BE2C (cell line): ENCODE measurements around the gene EIF4G3.

Experiments
- DNase-seq: peaks from one replicate; pipeline ENCODE4 v3.0.0-alpha.2; 2020
- H3K27me3 ChIP-seq: fragments of 250-450 bp; sonication (Bioruptor Pico); 2 replicates; pipeline ENCODE4 v1.5.1; 2020; ENCODE audit warnings: mild to moderate bottlenecking
- H3K36me3 ChIP-seq: fragments of 250-450 bp; sonication (Bioruptor Pico); 2 replicates; pipeline ENCODE4 v1.5.1; 2020; ENCODE audit warnings: mild to moderate bottlenecking
- H3K4me1 ChIP-seq: fragments of 250-450 bp; sonication (Bioruptor Pico); 2 replicates; pipeline ENCODE4 v1.5.1; 2020
- H3K4me3 ChIP-seq: 2 replicates; pipeline ENCODE4 v1.5.1; 2011; ENCODE audit warnings: low read depth, low read length
- H3K9me3 ChIP-seq: fragments of 250-450 bp; sonication (Bioruptor Pico); 2 replicates; pipeline ENCODE4 v1.5.1; 2020
- TF ChIP-seq, protein P1 (sequence below): IDR thresholded peaks from 2 replicates; pipeline ENCODE4 v1.5.1; 2012; ENCODE audit warnings: mild to moderate bottlenecking, low read depth, low read length

EIF4G3 gene

DNA sequence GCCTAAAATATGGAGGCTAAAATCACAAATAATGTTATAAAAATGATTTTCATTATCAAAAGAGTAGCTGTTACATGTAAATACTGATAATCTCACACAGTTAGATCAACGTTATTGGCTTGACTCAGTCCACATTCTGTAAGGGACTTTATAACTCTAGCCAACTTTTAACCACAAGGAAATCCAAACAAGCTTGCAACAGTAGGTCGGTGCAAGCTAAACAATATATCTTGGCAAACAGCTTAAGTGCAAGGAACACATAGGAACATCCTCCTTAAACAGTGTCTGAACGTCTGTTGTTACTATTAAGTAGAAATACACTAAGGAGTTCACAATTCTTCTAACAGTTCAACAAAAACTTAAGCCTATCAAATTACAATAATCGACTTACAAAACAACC lies 126.7 kb downstream of the EIF4G3 start:
- TF ChIP-seq, protein P1, sequence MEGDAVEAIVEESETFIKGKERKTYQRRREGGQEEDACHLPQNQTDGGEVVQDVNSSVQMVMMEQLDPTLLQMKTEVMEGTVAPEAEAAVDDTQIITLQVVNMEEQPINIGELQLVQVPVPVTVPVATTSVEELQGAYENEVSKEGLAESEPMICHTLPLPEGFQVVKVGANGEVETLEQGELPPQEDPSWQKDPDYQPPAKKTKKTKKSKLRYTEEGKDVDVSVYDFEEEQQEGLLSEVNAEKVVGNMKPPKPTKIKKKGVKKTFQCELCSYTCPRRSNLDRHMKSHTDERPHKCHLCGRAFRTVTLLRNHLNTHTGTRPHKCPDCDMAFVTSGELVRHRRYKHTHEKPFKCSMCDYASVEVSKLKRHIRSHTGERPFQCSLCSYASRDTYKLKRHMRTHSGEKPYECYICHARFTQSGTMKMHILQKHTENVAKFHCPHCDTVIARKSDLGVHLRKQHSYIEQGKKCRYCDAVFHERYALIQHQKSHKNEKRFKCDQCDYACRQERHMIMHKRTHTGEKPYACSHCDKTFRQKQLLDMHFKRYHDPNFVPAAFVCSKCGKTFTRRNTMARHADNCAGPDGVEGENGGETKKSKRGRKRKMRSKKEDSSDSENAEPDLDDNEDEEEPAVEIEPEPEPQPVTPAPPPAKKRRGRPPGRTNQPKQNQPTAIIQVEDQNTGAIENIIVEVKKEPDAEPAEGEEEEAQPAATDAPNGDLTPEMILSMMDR, result no peak
- peaks cover 3% of the 10 kb centered on the region; the same call in 1 of the 2 replicates for H3K4me1 ChIP-seq
- no peak for DNase-seq
- H3K36me3 ChIP-seq, result no peaks in the 10 kb centered on the region; the same call in 1 of the 2 replicates
- no peak overlapping the region for H3K4me3 ChIP-seq
- no peaks in the 10 kb centered on the region for H3K27me3 ChIP-seq
- no peaks in the 10 kb centered on the region for H3K9me3 ChIP-seq

DNA sequence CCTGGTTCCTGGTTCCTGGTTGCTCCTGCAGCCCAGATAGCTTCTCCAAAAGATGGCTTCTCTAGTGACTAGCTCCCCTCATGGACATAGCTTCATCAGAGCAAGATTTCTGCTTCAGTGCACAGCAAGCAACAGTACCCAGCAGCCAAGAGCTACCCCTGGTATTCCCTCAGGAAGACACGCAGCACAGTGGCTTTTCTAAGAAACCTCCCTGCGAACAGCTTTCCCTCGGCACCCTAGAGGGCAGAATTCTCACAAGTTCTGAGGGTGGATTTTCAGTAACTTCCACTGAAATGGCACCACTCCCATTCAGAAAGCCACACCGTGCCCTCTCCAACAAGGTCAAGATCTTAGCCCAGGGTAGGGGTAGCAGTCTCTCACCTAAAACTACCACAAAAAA lies 128.2 kb downstream of the EIF4G3 start:
- H3K36me3 ChIP-seq, result no peaks in the 10 kb centered on the region; the same call in 1 of the 2 replicates
- no peaks in the 10 kb centered on the region for H3K27me3 ChIP-seq
- H3K4me1 ChIP-seq, result peaks cover 3% of the 10 kb centered on the region; the same call in 1 of the 2 replicates
- DNase-seq, result no peak
- H3K4me3 ChIP-seq, result no peak overlapping the region
- no peaks in the 10 kb centered on the region for H3K9me3 ChIP-seq
- TF ChIP-seq, protein P1, result no peak

DNA sequence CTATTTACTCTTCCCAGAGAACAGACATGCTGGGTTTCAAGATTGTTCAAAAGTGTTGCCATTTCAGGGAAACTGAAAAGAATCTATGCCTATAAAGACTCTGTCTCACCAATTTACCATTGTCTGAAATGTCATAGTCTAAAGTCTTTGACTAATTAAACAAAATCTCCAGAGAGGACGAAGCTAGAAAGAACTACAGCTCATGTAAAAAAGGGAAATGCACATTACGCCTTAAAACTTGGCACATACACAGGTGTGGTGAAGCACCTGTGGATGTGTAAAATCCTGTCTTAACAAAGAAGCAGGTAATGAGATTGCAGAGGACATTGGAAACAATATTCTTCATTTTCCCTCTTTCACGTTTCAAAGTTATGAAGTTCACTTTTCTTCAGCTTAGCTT lies 130.6 kb downstream of the EIF4G3 start:
- Histone ChIP-seq H3K9me3 (no peaks in the 10 kb centered on the region), H3K4me1 (peaks cover 3% of the 10 kb centered on the region; the same call in 1 of the 2 replicates), H3K4me3 (no peak overlapping the region), H3K27me3 (no peaks in the 10 kb centered on the region), H3K36me3 (no peaks in the 10 kb centered on the region; the same call in 1 of the 2 replicates)
- TF ChIP-seq, protein P1, result no peak
- no peak for DNase-seq

DNA sequence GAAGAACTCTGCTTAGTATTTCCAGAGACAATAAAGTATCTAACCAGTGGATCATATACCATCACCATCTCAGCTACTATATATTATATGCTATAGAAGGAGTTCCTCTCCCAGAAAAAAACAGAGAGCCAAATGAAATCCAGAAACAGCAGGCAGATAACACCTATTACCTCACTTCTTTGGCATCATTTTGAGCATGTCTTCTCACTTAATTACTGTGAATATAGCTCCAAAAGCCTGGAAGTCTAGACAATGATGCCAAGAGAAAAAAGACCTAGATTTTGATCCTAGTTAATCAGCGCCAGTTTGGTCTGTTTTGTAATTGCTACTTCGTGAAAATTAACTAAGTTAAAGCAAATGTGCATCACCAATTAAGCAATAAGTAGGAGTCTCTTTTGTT lies 131.3 kb downstream of the EIF4G3 start:
- Histone ChIP-seq H3K9me3 (no peaks in the 10 kb centered on the region), H3K36me3 (no peaks in the 10 kb centered on the region), H3K27me3 (no peaks in the 10 kb centered on the region), H3K4me3 (no peak overlapping the region), H3K4me1 (peaks cover 3% of the 10 kb centered on the region; the same call in 1 of the 2 replicates)
- TF ChIP-seq, protein P1, result no peak
- no peak for DNase-seq

DNA sequence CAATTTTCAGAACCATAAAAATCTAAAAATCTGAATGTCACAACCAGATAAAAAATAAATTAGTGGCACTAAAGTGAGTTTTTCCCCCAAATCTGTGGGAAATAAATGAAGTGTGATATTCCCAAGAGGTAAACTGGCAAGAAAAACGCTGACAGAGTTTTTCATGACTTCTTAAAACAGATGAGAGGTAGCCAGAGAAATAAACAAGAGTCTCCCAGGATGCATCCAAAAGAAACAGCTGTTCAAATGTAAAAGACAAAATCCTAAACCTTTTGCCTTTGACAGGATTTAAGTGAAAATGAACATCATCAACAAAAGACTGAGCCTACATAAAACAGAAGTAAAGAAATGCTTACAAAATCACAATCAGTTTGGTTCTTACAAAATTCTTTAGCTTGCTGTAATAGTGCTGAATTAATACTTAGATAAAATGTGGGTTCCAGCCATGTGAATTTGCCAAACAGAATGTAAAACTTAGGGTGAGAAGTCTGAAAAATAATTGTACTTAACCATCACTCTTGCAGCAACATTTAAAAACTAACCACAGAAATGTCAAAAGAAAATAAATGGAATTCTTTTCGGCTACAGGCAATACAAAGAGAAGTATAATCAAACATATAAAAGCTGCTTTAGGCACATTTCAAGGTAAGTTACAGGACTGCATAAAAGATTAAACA lies 133.6 kb downstream of the EIF4G3 start:
- no peaks in the 10 kb centered on the region for H3K27me3 ChIP-seq

DNA sequence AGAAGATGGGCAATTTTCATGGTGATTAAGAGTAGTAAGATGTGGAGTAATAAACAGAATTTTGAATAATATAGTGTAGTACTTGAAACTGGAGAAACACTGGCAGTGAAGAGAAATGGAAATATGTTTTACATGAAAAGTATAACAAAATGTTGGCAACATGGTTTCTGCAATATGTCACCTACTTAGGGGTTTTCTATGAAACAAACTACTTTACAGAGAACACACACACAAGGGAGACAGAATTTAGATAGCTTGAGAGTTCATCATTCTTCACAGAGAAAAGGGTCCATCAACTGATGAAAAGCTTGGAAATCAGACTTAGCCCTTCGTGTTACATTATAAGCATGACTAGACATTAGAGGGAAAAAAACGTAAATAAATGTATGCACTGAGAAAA lies 135.2 kb downstream of the EIF4G3 start:
- H3K4me3 ChIP-seq, result no peak overlapping the region
- TF ChIP-seq, protein P1, result no peak
- peaks cover 3% of the 10 kb centered on the region; the same call in 1 of the 2 replicates for H3K4me1 ChIP-seq
- DNase-seq, result no peak
- H3K27me3 ChIP-seq, result no peaks in the 10 kb centered on the region
- H3K9me3 ChIP-seq, result no peaks in the 10 kb centered on the region
- H3K36me3 ChIP-seq, result no peaks in the 10 kb centered on the region

More for the DNA sequence above, 133.6 kb downstream of the EIF4G3 start:
- H3K4me1 ChIP-seq, result peaks cover 3% of the 10 kb centered on the region; the same call in 1 of the 2 replicates
- DNase-seq, result no peak
- no peaks in the 10 kb centered on the region for H3K36me3 ChIP-seq
- no peaks in the 10 kb centered on the region for H3K9me3 ChIP-seq
- H3K4me3 ChIP-seq, result no peak overlapping the region
- TF ChIP-seq, protein P1, result no peak
